GM23338 (cell line): ENCODE results near the gene KIF17. TPM values are rescaled to one million over a fixed set of nuclear protein-coding genes. Genes with fewer than 3 reads are reported as not detected.

Source experiments
- ATAC-seq: fragments of 200-7000 bp; cut with Tn5 transposase; 3 replicates; pipeline ENCODE4 v1.9.1; 2020
- DNase-seq: peaks from one replicate; pipeline ENCODE4 v3.0.0-alpha.2; 2015; ENCODE audit warnings: low spot score
- H2AFZ ChIP-seq: fragments of 200-600 bp; sonication (generic); 2 replicates; pipeline ENCODE4 v1.8.0; 2016; ENCODE audit warnings: antibody characterized with exemption, mild to moderate bottlenecking, moderate library complexity
- H3F3A ChIP-seq: fragments of 200-600 bp; sonication (generic); replicated peaks from 2 replicates; pipeline ENCODE4 v1.8.0; 2017; ENCODE audit warnings: antibody characterized with exemption, mixed run types, low read depth
- H3K27ac ChIP-seq: fragments of 200-600 bp; sonication (generic); 2 replicates; pipeline ENCODE4 v1.6.1; 2016; ENCODE audit warnings: low read depth
- H3K27me3 ChIP-seq: fragments of 200-600 bp; sonication (generic); 2 replicates; pipeline ENCODE4 v1.8.0; 2016; ENCODE audit warnings: mild to moderate bottlenecking, mixed run types, moderate library complexity; ENCODE audit not compliant: insufficient read depth
- H3K36me3 ChIP-seq: fragments of 200-600 bp; sonication (generic); 2 replicates; pipeline ENCODE4 v1.8.0; 2016; ENCODE audit warnings: mild to moderate bottlenecking; ENCODE audit not compliant: insufficient read depth
- H3K4me1 ChIP-seq: fragments of 200-600 bp; sonication (generic); 2 replicates; pipeline ENCODE4 v1.8.0; 2016; ENCODE audit warnings: mild to moderate bottlenecking, moderate library complexity; ENCODE audit not compliant: insufficient read depth
- H3K4me2 ChIP-seq: fragments of 200-600 bp; sonication (generic); 2 replicates; pipeline ENCODE4 v1.7.1; 2017; ENCODE audit warnings: mixed run types
- H3K4me3 ChIP-seq: fragments of 200-600 bp; sonication (generic); 2 replicates; pipeline ENCODE4 v1.6.1; 2016; ENCODE audit warnings: mixed run types
- H3K79me2 ChIP-seq: fragments of 200-600 bp; sonication (generic); replicated peaks from 2 replicates; pipeline ENCODE4 v1.8.0; 2017; ENCODE audit warnings: mild to moderate bottlenecking; ENCODE audit not compliant: insufficient read depth
- H3K9me2 ChIP-seq: fragments of 200-600 bp; sonication (generic); 2 replicates; pipeline ENCODE4 v1.8.0; 2017; ENCODE audit not compliant: insufficient read depth
- H4K20me1 ChIP-seq: fragments of 200-600 bp; sonication (generic); replicated peaks from 2 replicates; pipeline ENCODE4 v1.8.0; 2017; ENCODE audit warnings: mild to moderate bottlenecking; ENCODE audit not compliant: insufficient read depth
- H3K27ac Mint-ChIP-seq: 2 replicates; pipeline ENCODE4 v1.8.0; 2020; ENCODE audit warnings: inconsistent platforms, mild to moderate bottlenecking, moderate library complexity, mixed read lengths
- H3K27me3 Mint-ChIP-seq: 3 replicates; pipeline ENCODE4 v1.8.0; 2022; ENCODE audit warnings: low read depth, mild to moderate bottlenecking, moderate library complexity, mixed read lengths, inconsistent platforms; ENCODE audit not compliant: insufficient read depth, poor library complexity
- H3K36me3 Mint-ChIP-seq: 3 replicates; pipeline ENCODE4 v1.8.0; 2021; ENCODE audit warnings: low read depth, mild to moderate bottlenecking, inconsistent platforms, moderate library complexity, mixed read lengths
- H3K4me1 Mint-ChIP-seq: 3 replicates; pipeline ENCODE4 v1.8.0; 2020; ENCODE audit warnings: mild to moderate bottlenecking, inconsistent platforms, mixed read lengths
- H3K4me3 Mint-ChIP-seq: 3 replicates; pipeline ENCODE4 v1.8.0; 2021; ENCODE audit warnings: moderate library complexity, mild to moderate bottlenecking, inconsistent platforms, mixed read lengths
- H3K9me3 Mint-ChIP-seq: 3 replicates; pipeline ENCODE4 v1.8.0; 2020; ENCODE audit warnings: moderate library complexity, mild to moderate bottlenecking, inconsistent platforms, mixed read lengths
- ETS1 ChIP-seq: IDR thresholded peaks from 2 replicates; pipeline ENCODE4 v1.6.1; 2016; ENCODE audit warnings: antibody characterized with exemption
- JUNB ChIP-seq: IDR thresholded peaks from one replicate; pipeline ENCODE4 v1.6.1; 2016; ENCODE audit warnings: antibody characterized with exemption; ENCODE audit not compliant: unreplicated experiment
- NANOG ChIP-seq: IDR thresholded peaks from 2 replicates; pipeline ENCODE4 v1.6.1; 2016; ENCODE audit warnings: antibody characterized with exemption, borderline replicate concordance
- POLR2AphosphoS5 ChIP-seq: IDR thresholded peaks from 2 replicates; pipeline ENCODE4 v1.6.1; 2016; ENCODE audit warnings: antibody characterized with exemption, low read depth
- REST ChIP-seq: IDR thresholded peaks from one replicate; pipeline ENCODE4 v1.6.1; 2018; ENCODE audit warnings: antibody characterized with exemption; ENCODE audit not compliant: unreplicated experiment
- ZNF331 ChIP-seq: fragments of 250-450 bp; sonication (Bioruptor Pico); IDR thresholded peaks from 2 replicates; pipeline ENCODE4 v1.5.0; 2020; ENCODE audit warnings: low read depth, mild to moderate bottlenecking, moderate library complexity
- ZNF462 ChIP-seq: fragments of 250-450 bp; sonication (Bioruptor Pico); IDR thresholded peaks from 2 replicates; pipeline ENCODE4 v1.5.0; 2020; ENCODE audit warnings: mild to moderate bottlenecking, moderate library complexity
- polyA plus RNA-seq: library from polyadenylated mRNA; unstranded; fragments of >200 nt; fragmentation: Nextera tagmentation; extraction: Ambion mirVana; gene quantifications from 2 replicates; pipeline ENCODE4 v1.2.1, GENCODE V29; 2016
- total RNA-seq: library from RNA; depleted of rRNA; stranded (reverse); fragments of >200 nt; shearing (Covaris generic); gene quantifications from 2 replicates; pipeline ENCODE4 v1.2.3, GENCODE V29; 2014
- TF ChIP-seq, protein P1 (sequence below), 2 experiments: fragments of 200-600 bp in 1 of 2; sonication (generic) in 1 of 2; conservative IDR thresholded peaks; 2 replicates each; pipeline versions ENCODE4 v1.5.1 to v1.6.1; 2016 to 2017; ENCODE audit warnings: antibody characterized with exemption in 2 of 2, low read depth in 2 of 2, mild to moderate bottlenecking in 2 of 2, moderate library complexity in 1 of 2

Gene KIF17
- total and polyA plus RNA-seq, 2 experiments from 2014 or later, result 5.9 to 18.6 TPM

GRCh38 chr1:20644416-20644815 is 73.4 kb downstream of the KIF17 start:
- H3K36me3 ChIP-seq, result no peaks in the 10 kb centered on the region; the same call in 1 of the 2 replicates
- ATAC-seq, result no peak
- Mint-ChIP-seq H3K4me1 (peaks cover 12% of the 10 kb centered on the region; the same call in 2 of the 3 replicates), H3K9me3 (no peaks in the 10 kb centered on the region), H3K27ac (no peak overlapping the region), H3K4me3 (no peak overlapping the region), H3K36me3 (peaks cover 6% of the 10 kb centered on the region), H3K27me3 (peaks cover 4% of the 10 kb centered on the region)
- no peaks in the 10 kb centered on the region for H3K9me2 ChIP-seq
- no peaks in the 10 kb centered on the region for H3K27me3 ChIP-seq
- no peaks in the 10 kb centered on the region for H3K79me2 ChIP-seq
- TF ChIP-seq, protein P1, sequence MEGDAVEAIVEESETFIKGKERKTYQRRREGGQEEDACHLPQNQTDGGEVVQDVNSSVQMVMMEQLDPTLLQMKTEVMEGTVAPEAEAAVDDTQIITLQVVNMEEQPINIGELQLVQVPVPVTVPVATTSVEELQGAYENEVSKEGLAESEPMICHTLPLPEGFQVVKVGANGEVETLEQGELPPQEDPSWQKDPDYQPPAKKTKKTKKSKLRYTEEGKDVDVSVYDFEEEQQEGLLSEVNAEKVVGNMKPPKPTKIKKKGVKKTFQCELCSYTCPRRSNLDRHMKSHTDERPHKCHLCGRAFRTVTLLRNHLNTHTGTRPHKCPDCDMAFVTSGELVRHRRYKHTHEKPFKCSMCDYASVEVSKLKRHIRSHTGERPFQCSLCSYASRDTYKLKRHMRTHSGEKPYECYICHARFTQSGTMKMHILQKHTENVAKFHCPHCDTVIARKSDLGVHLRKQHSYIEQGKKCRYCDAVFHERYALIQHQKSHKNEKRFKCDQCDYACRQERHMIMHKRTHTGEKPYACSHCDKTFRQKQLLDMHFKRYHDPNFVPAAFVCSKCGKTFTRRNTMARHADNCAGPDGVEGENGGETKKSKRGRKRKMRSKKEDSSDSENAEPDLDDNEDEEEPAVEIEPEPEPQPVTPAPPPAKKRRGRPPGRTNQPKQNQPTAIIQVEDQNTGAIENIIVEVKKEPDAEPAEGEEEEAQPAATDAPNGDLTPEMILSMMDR (conservative IDR thresholded peaks at IDR 0.05; ENCODE audit: low read depth in 2 of 2), result no peak
- TF ChIP-seq ZNF331, result no peak
- no peak for TF ChIP-seq NANOG
- TF ChIP-seq POLR2AphosphoS5, result no peak
- TF ChIP-seq JUNB, result no peak
- H3K4me3 ChIP-seq, result no peak overlapping the region
- no peaks in the 10 kb centered on the region for H3K4me1 ChIP-seq
- 0 out of 2 replicates have a peak, but pooled peaks cover 2% of the 10 kb centered on the region for H4K20me1 ChIP-seq
- no peak overlapping the region for H3K27ac ChIP-seq
- no peak for DNase-seq
- no peak overlapping the region for H2AFZ ChIP-seq
- H3K4me2 ChIP-seq, result no peak overlapping the region
- no peaks in the 10 kb centered on the region for H3F3A ChIP-seq

- TF ChIP-seq REST (no peak), ETS1 (no peak), ZNF462 (CRISPR knock-in tag) (no peak)
- H3K79me2 ChIP-seq, result no peaks in the 10 kb centered on the region
- H3K4me3 Mint-ChIP-seq, result no peak overlapping the region
- peaks cover 4% of the 10 kb centered on the region for H3K27me3 Mint-ChIP-seq
- ATAC-seq (no peak), DNase-seq (no peak)
- no peak overlapping the region for H3K27ac ChIP-seq
- no peaks in the 10 kb centered on the region for H3K4me1 ChIP-seq
- 0 out of 2 replicates have a peak, but pooled peaks cover 2% of the 10 kb centered on the region for H4K20me1 ChIP-seq
- H3K9me3 Mint-ChIP-seq, result no peaks in the 10 kb centered on the region
- no peak overlapping the region for H3K27ac Mint-ChIP-seq
- H3K4me3 ChIP-seq, result no peak overlapping the region
- H3K4me1 Mint-ChIP-seq, result peaks cover 12% of the 10 kb centered on the region; the same call in 2 of the 3 replicates
- H3K36me3 ChIP-seq, result no peaks in the 10 kb centered on the region
- H3K9me2 ChIP-seq, result no peaks in the 10 kb centered on the region
- H3K4me2 ChIP-seq, result no peak overlapping the region
- H3K36me3 Mint-ChIP-seq, result no peaks in the 10 kb centered on the region; the same call in 2 of the 3 replicates
- H3K27me3 ChIP-seq, result no peaks in the 10 kb centered on the region
- H3F3A ChIP-seq, result no peaks in the 10 kb centered on the region
- no peak overlapping the region for H2AFZ ChIP-seq
Measured at GRCh38 chr1:20643080-20643479, 74.7 kb downstream of the KIF17 start.
